Kidney epithelial cell (primary cell): ENCODE data around the gene ERICH6. TPM values are rescaled to one million over a fixed set of nuclear protein-coding genes. Genes with fewer than 3 reads are reported as not detected.

Experiments
- DNase-seq: peaks from one replicate; pipeline ENCODE4 v3.0.0-alpha.2; 2010; ENCODE audit warnings: low read depth
- H3K27me3 ChIP-seq: 2 replicates; pipeline ENCODE4 v1.6.0; 2011; ENCODE audit warnings: low read length; ENCODE audit not compliant: control insufficient read depth, insufficient read depth
- H3K36me3 ChIP-seq: 2 replicates; pipeline ENCODE4 v1.5.1; 2011; ENCODE audit warnings: low read length; ENCODE audit not compliant: control insufficient read depth, insufficient read depth
- H3K4me3 ChIP-seq: 2 replicates; pipeline ENCODE4 v1.5.1; 2011; ENCODE audit warnings: low read depth, mild to moderate bottlenecking, control low read depth, low read length
- total RNA-seq: library from RNA; depleted of rRNA; stranded (reverse); fragments of >200 nt; gene quantifications from 2 replicates; pipeline ENCODE4 v1.2.3, GENCODE V29; 2015
- TF ChIP-seq, protein P1 (sequence below): IDR thresholded peaks from 2 replicates; pipeline ENCODE4 v1.5.1; 2011; ENCODE audit warnings: mild to moderate bottlenecking, moderate library complexity, low read length, control low read depth, inconsistent platforms; ENCODE audit not compliant: insufficient read depth, poor library complexity, severe bottlenecking

ERICH6 gene
- total RNA-seq, 1 donor from 2014 or later, result not detected

DNA sequence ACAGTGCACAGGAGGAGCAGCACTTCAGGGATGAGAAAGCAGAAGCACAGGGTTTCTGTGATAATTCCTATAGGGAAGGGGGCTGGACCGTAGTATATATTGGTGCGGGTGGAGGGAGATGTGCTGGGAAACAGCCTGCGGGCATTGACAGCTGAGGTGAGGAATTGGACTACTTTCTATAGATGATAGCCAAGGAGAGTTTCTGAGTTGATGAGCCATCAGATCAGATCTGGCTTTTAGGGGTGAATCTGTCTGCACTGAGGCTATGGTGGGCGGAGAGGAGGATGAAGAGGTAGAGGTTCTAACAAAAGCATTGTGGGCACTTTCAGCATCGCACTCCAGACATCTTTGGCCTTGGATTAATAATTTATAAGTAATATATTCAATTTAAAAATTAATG is 67.5 kb downstream of the ERICH6 start:
- Histone ChIP-seq H3K36me3 (no peaks in the 10 kb centered on the region), H3K4me3 (no peak overlapping the region)
- TF ChIP-seq, protein P1, sequence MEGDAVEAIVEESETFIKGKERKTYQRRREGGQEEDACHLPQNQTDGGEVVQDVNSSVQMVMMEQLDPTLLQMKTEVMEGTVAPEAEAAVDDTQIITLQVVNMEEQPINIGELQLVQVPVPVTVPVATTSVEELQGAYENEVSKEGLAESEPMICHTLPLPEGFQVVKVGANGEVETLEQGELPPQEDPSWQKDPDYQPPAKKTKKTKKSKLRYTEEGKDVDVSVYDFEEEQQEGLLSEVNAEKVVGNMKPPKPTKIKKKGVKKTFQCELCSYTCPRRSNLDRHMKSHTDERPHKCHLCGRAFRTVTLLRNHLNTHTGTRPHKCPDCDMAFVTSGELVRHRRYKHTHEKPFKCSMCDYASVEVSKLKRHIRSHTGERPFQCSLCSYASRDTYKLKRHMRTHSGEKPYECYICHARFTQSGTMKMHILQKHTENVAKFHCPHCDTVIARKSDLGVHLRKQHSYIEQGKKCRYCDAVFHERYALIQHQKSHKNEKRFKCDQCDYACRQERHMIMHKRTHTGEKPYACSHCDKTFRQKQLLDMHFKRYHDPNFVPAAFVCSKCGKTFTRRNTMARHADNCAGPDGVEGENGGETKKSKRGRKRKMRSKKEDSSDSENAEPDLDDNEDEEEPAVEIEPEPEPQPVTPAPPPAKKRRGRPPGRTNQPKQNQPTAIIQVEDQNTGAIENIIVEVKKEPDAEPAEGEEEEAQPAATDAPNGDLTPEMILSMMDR, result no peak

DNA sequence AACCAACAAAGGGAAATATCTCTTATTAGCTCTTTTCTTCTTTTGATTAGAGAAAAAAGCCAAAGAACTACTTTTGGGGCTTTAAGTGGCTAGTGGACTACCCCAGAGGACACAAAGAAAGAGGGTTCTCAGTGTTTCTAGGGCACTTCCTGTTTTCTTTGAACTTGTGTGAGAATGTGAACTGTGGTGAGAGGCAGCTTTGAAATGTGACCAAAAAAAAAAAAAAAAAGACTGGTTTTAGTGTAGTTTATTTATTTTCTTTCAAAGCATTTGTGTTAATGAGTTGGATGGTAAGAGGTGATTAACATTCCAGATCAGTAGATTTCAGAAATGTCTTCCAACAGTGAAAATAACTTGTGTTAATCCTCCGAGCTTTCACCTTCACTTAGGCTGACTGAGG is 68.2 kb downstream of the ERICH6 start:
- DNase-seq, result no peak
- no peaks in the 10 kb centered on the region for H3K36me3 ChIP-seq
- no peak overlapping the region for H3K4me3 ChIP-seq
- H3K27me3 ChIP-seq, result no peaks in the 10 kb centered on the region
- TF ChIP-seq, protein P1, result no peak

More for the DNA sequence above, 67.5 kb downstream of the ERICH6 start:
- no peak for DNase-seq
- no peaks in the 10 kb centered on the region for H3K27me3 ChIP-seq

DNA sequence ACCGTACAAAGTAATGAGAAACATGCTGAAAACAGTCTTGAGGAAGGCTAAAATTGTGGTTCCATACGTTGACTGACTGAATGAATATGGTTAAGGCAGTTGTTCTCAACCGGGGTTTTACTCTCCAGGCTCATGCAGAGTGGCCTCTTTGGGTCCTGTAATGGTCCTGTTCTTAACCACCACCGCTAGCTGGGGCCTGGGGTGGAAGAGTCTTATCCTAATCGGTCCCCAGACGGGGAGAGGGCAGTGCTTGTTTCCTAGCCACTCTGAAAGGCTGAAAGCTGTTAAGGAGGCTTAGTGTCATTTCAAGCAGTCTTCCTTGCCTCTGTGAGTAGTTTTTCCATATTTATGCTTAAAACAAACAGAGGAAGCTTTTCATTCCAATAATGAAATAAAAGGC is 68.6 kb downstream of the ERICH6 start:
- no peak for DNase-seq
- Histone ChIP-seq H3K36me3 (no peaks in the 10 kb centered on the region), H3K4me3 (no peak overlapping the region), H3K27me3 (no peaks in the 10 kb centered on the region)
- TF ChIP-seq, protein P1, result no peak

DNA sequence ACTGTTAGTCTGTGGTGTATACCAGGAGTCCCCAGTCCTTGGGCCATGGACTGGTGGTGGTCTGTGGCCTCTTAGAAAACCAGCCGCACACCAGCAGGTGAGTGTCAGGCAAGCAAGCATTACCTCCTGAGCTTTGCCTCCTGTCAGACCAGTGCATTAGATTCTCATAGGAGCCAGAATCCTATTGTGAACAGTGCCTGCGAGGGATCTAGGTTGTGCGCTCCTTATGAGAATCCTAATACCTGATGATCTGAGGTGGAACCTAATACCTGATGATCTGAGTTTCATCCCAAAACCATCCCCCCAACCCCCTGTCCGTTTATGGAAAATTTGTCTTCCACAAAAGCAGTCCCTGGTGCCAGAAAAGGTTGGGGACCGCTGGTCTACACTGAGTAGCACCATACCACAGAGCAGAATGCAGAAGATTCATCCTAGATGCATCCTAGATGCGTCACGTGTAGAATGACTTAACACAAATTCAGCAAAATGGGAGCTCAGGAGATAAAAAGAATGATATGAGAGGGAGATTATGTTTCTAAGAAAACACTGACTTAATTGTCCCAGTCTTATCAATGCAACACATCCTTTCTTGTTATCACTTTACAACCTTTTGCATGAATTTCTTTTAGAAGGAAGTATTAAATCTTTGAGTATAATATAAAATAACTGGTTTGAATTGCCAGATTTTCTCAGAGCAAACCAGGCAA is 72.1 kb downstream of the ERICH6 start:
- TF ChIP-seq, protein P1, result no peak
- DNase-seq, result no peak

DNA sequence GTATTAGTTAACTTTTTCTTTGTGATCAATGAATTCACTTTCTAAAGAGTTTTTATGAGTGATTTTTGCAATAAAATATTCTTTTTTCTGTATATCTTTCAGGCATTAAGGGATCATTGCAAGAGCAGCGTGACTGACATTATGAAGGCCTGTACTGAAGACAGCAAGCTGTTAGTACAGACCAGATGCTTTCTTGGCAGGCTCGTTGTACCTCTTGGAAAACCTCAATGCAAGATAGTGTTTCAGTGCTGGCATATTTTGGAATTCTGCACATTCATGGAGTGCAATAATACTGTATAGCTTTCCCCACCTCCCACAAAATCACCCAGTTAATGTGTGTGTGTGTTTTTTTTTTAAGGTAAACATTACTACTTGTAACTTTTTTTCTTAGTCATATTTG is 76.2 kb downstream of the ERICH6 start:
- Histone ChIP-seq H3K4me3 (no peak overlapping the region), H3K27me3 (no peaks in the 10 kb centered on the region), H3K36me3 (no peaks in the 10 kb centered on the region)
- TF ChIP-seq, protein P1, result no peak
- no peak for DNase-seq

More for the DNA sequence above, 72.1 kb downstream of the ERICH6 start:
- Histone ChIP-seq H3K27me3 (no peaks in the 10 kb centered on the region), H3K36me3 (no peaks in the 10 kb centered on the region), H3K4me3 (no peak overlapping the region)
